ENCODE data around the gene OTOP2.

The OTOP2 gene

GRCh38 chr17:74878658-74879057 is 45.4 kb upstream of the OTOP2 start:
- DNase-seq (ENCODE audit: low spot score), result no peak
- TF ChIP-seq CTCF (IDR thresholded peaks at IDR 0.05; ENCODE audit: borderline replicate concordance, control extremely low read depth, extremely low read depth, insufficient read depth, missing control alignments), result no peak
- in situ Hi-C loops (cut with MboI; ENCODE audit: low sequenced_read_pairs, unreplicated experiment), result no loop called here

- TF ChIP-seq CTCF (IDR thresholded peaks at IDR 0.05; ENCODE audit: borderline replicate concordance, control extremely low read depth, extremely low read depth, insufficient read depth, missing control alignments), result no peak
- no peak for DNase-seq (ENCODE audit: low spot score)
- in situ Hi-C loops (cut with MboI; ENCODE audit: low sequenced_read_pairs, unreplicated experiment), result no loop called here
Observed at GRCh38 chr17:74879308-74879707, 44.8 kb upstream of the OTOP2 start.

GRCh38 chr17:74881073-74881472 is 43.0 kb upstream of the OTOP2 start:
- in situ Hi-C loops (cut with MboI; ENCODE audit: low sequenced_read_pairs, unreplicated experiment), result no loop called here
- no peak for TF ChIP-seq CTCF (IDR thresholded peaks at IDR 0.05; ENCODE audit: borderline replicate concordance, control extremely low read depth, extremely low read depth, insufficient read depth, missing control alignments)
- no peak for DNase-seq (ENCODE audit: low spot score)

GRCh38 chr17:74882517-74883240 is 41.4 kb upstream of the OTOP2 start:
- in situ Hi-C loops (cut with MboI; ENCODE audit: low sequenced_read_pairs, unreplicated experiment), result no loop called here
- TF ChIP-seq CTCF (IDR thresholded peaks at IDR 0.05; ENCODE audit: borderline replicate concordance, control extremely low read depth, extremely low read depth, insufficient read depth, missing control alignments), result no peak
- DNase-seq (ENCODE audit: low spot score), result no peak

GRCh38 chr17:74883241-74883745 is 40.8 kb upstream of the OTOP2 start:
- in situ Hi-C loops (cut with MboI; ENCODE audit: low sequenced_read_pairs, unreplicated experiment), result no loop called here
- no peak for TF ChIP-seq CTCF (IDR thresholded peaks at IDR 0.05; ENCODE audit: borderline replicate concordance, control extremely low read depth, extremely low read depth, insufficient read depth, missing control alignments)
- no peak for DNase-seq (ENCODE audit: low spot score)

GRCh38 chr17:74888469-74888868 is 35.6 kb upstream of the OTOP2 start:
- no peak for TF ChIP-seq CTCF (IDR thresholded peaks at IDR 0.05; ENCODE audit: borderline replicate concordance, control extremely low read depth, extremely low read depth, insufficient read depth, missing control alignments)
- DNase-seq (ENCODE audit: low spot score), result no peak
- in situ Hi-C loops (cut with MboI; ENCODE audit: low sequenced_read_pairs, unreplicated experiment), result no loop called here
